Testis (tissue), 3 donors: ENCODE measurements around the gene MYH14. TPM values are rescaled to one million over a fixed set of nuclear protein-coding genes. Genes with fewer than 3 reads are reported as not detected.
"Not testable (repeated sequence)": the region's sequence is repeated elsewhere in the genome, so short reads cannot be mapped to it uniquely, and the experiment has no call there.

Experiments used
- DNase-seq: peaks from one replicate; pipeline ENCODE4 v3.0.0-alpha.2; 2019
- H3K27ac ChIP-seq, 2 donors: fragments of 200-600 bp; sonication (generic); one replicate each; pipeline ENCODE4 v1.5.1; 2019
- H3K27me3 ChIP-seq: fragments of 200-600 bp; sonication (generic); one replicate; pipeline ENCODE4 v1.5.1; 2019
- H3K36me3 ChIP-seq: fragments of 200-600 bp; sonication (generic); one replicate; pipeline ENCODE4 v1.5.1; 2017; ENCODE audit warnings: low read depth; ENCODE audit errors: missing control alignments
- H3K4me1 ChIP-seq: fragments of 200-600 bp; sonication (generic); one replicate; pipeline ENCODE4 v1.5.1; 2019
- H3K4me3 ChIP-seq, 2 donors: fragments of 200-600 bp; sonication (generic); one replicate each; pipeline ENCODE4 v1.5.1; 2017 to 2019
- H3K9me3 ChIP-seq: fragments of 200-600 bp; sonication (generic); one replicate; pipeline ENCODE4 v1.5.1; 2017
- POLR2A ChIP-seq: fragments of 450-650 bp; IDR thresholded peaks from one replicate; pipeline ENCODE4 v1.6.1; 2017; ENCODE audit warnings: antibody characterized with exemption, mild to moderate bottlenecking, moderate library complexity
- WGBS, 2 donors: methylation state at CpG; one replicate each; pipeline ENCODE4 v1.1.5; 2018; 5-methylcytosine and 5-hydroxymethylcytosine counted together
- intact Hi-C: fragments of 100-400 bp; cut with DNase I; formaldehyde crosslinking; loops from one replicate; pipeline ENCODE4 v1.15.1; 2023; ENCODE audit warnings: low total_unique reads
- polyA plus RNA-seq: library from polyadenylated mRNA; stranded (reverse); fragments of 350-450 nt; fragmentation: Illumina TruSeq; extraction: RNeasy Lipid Tissue Mini Kit (QIAGEN cat#74804); gene quantifications from one replicate; pipeline ENCODE4 v1.2.3, GENCODE V29; 2014; ENCODE audit warnings: low read depth, low replicate concordance; ENCODE audit not compliant: insufficient read depth
- total RNA-seq, 2 donors: library from RNA; depleted of rRNA; stranded (reverse); fragments of >200 nt; gene quantifications; one replicate each; pipeline ENCODE4 v1.2.3, GENCODE V29; 2016
- TF ChIP-seq, protein P1 (sequence below), 3 experiments: fragments of 450-650 bp in 2 of 3; fragments of 200-600 bp in 1 of 3; sonication (generic) in 1 of 3; IDR thresholded peaks; one replicate each; pipeline ENCODE4 v1.5.1; 2016 to 2019; ENCODE audit warnings: antibody characterized with exemption in 3 of 3, mild to moderate bottlenecking in 2 of 3, moderate library complexity in 1 of 3

MYH14 gene
- total and polyA plus RNA-seq, 3 donors from 2014 or later, result 6.0 to 7.9 (median 7.8) TPM

GRCh38 chr19:50333737-50334617 lies 130.6 kb downstream of the MYH14 start:
- 7 to 10% methylated on average over 36 to 54 of the region's 54 CpGs for WGBS, 2 donors
- H3K4me3 ChIP-seq, result peak overlapping the region; percentile 48 to 55
- peak; percentile 80 for DNase-seq
- H3K36me3 ChIP-seq, result no peaks in the 10 kb centered on the region
- intact Hi-C loops, result no loop called here
- peak overlapping the region; percentile 9 to 81 for H3K27ac ChIP-seq
- H3K27me3 ChIP-seq, result no peaks in the 10 kb centered on the region
- TF ChIP-seq, protein P1, sequence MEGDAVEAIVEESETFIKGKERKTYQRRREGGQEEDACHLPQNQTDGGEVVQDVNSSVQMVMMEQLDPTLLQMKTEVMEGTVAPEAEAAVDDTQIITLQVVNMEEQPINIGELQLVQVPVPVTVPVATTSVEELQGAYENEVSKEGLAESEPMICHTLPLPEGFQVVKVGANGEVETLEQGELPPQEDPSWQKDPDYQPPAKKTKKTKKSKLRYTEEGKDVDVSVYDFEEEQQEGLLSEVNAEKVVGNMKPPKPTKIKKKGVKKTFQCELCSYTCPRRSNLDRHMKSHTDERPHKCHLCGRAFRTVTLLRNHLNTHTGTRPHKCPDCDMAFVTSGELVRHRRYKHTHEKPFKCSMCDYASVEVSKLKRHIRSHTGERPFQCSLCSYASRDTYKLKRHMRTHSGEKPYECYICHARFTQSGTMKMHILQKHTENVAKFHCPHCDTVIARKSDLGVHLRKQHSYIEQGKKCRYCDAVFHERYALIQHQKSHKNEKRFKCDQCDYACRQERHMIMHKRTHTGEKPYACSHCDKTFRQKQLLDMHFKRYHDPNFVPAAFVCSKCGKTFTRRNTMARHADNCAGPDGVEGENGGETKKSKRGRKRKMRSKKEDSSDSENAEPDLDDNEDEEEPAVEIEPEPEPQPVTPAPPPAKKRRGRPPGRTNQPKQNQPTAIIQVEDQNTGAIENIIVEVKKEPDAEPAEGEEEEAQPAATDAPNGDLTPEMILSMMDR (IDR thresholded peaks at IDR 0.05), result no peak
- TF ChIP-seq POLR2A, result no peak
- H3K4me1 ChIP-seq, result peaks cover 14% of the 10 kb centered on the region
- H3K9me3 ChIP-seq, result no peaks in the 10 kb centered on the region

- Histone ChIP-seq H3K9me3 (no peaks in the 10 kb centered on the region), H3K36me3 (no peaks in the 10 kb centered on the region), H3K27me3 (no peaks in the 10 kb centered on the region), H3K4me1 (peaks cover 10% of the 10 kb centered on the region), H3K4me3 (no peak overlapping the region), H3K27ac (no peak overlapping the region)
- 83 to 90% methylated on average over 7 to 12 of the region's 12 CpGs for WGBS, 2 donors
- TF ChIP-seq, protein P1 (IDR thresholded peaks at IDR 0.05), result no peak
- TF ChIP-seq POLR2A, result no peak
- intact Hi-C loops, result no loop called here
- DNase-seq, result no peak
Measured at GRCh38 chr19:50334741-50335421, 131.5 kb downstream of the MYH14 start.

- 86 to 91% methylated on average over 6 of the region's 6 CpGs for WGBS, 2 donors
- intact Hi-C loops, H3K4me1 ChIP-seq, H3K9me3 ChIP-seq, H3K36me3 ChIP-seq, H3K27ac ChIP-seq, H3K4me3 ChIP-seq, DNase-seq, H3K27me3 ChIP-seq: not testable (repeated sequence)
Measured at GRCh38 chr19:50337031-50337430, 133.6 kb downstream of the MYH14 start.

DNA sequence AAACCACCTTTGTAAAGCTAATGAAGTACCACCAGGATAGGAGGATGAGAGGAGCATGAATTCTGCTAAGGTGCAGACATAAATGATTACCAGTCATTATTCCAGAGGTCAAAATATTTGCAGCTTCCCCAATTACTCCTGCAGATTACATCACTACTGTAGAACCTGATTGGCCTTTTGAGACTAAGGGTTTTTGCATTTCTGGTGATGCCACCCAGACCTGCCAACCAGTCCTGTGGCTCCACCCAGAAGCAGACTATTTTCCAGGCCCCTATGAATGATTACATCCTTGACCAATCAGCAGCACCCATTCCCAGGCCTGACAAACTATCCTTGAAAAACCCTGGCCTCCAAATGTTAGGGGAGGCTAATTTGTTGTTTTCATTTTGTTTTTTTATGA lies 136.9 kb downstream of the MYH14 start:
- TF ChIP-seq POLR2A, result no peak
- H3K9me3 ChIP-seq, result no peaks in the 10 kb centered on the region
- no peak for DNase-seq
- intact Hi-C loops, result no loop called here
- no peaks in the 10 kb centered on the region for H3K4me1 ChIP-seq
- no peak overlapping the region for H3K4me3 ChIP-seq
- H3K27ac ChIP-seq, result no peak overlapping the region
- H3K36me3 ChIP-seq, result no peaks in the 10 kb centered on the region
- no peaks in the 10 kb centered on the region for H3K27me3 ChIP-seq

DNA sequence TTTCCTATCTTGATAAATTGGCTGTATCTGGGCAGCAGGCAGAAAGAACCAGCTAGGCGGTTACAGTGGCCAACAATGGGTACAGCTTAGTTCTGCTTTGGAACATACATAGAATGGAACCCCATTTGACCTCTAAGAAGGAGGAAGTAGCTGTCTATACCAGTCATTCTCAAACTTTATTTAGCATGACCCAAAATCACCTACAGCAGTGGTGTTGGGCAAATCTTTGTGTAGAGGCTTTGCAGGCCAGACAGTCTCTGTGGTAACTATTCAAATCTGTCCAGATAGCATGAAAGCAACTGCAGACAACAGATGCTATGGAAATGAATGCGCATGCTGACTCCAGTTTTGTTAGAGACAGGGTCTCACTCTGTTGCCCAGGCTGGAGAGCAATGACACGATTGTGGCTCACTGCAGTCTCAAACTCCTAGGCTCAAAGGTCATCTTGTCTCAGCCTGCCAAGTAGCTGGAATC lies 137.7 kb downstream of the MYH14 start:
- no peak overlapping the region for H3K27ac ChIP-seq
- no peak overlapping the region for H3K4me3 ChIP-seq
- intact Hi-C loops, result no loop called here
- 86 to 89% methylated on average over 3 of the region's 3 CpGs for WGBS, 2 donors
- DNase-seq, result no peak
- H3K9me3 ChIP-seq, result no peaks in the 10 kb centered on the region
- H3K27me3 ChIP-seq, result no peaks in the 10 kb centered on the region
- TF ChIP-seq, protein P1 (IDR thresholded peaks at IDR 0.05), result no peak
- no peak for TF ChIP-seq POLR2A
- no peaks in the 10 kb centered on the region for H3K36me3 ChIP-seq
- no peaks in the 10 kb centered on the region for H3K4me1 ChIP-seq
